ENCODE results near the gene CDKL1.
"Not testable (repeated sequence)": the region's sequence is repeated elsewhere in the genome, so short reads cannot be mapped to it uniquely, and the experiment has no call there.

Gene CDKL1

GRCh38 chr14:50383618-50384225 is 13.0 kb downstream of the CDKL1 start:
- no peak for DNase-seq

GRCh38 chr14:50381823-50382287 is 14.8 kb downstream of the CDKL1 start:
- no peak for DNase-seq

- no peak for DNase-seq
Observed at GRCh38 chr14:50381008-50381407, 15.7 kb downstream of the CDKL1 start.

- DNase-seq, result no peak
Observed at GRCh38 chr14:50380455-50380854, 16.2 kb downstream of the CDKL1 start.

- no peak for DNase-seq
Observed at GRCh38 chr14:50379563-50379962, 17.1 kb downstream of the CDKL1 start.

- no peak for DNase-seq
Observed at GRCh38 chr14:50377550-50378085, 19.1 kb downstream of the CDKL1 start.

GRCh38 chr14:50375760-50376159 is 20.9 kb downstream of the CDKL1 start:
- DNase-seq, result no peak

GRCh38 chr14:50373959-50374358 is 22.7 kb downstream of the CDKL1 start:
- DNase-seq, result no peak

GRCh38 chr14:50371546-50371945 is 25.1 kb downstream of the CDKL1 start:
- DNase-seq, result no peak

- DNase-seq, result no peak
Observed at GRCh38 chr14:50366589-50366988, 30.1 kb downstream of the CDKL1 start.

- DNase-seq, result no peak
Observed at GRCh38 chr14:50366115-50366514, 30.6 kb downstream of the CDKL1 start.

- not testable (repeated sequence) for DNase-seq
Observed at GRCh38 chr14:50365572-50365971, 31.1 kb downstream of the CDKL1 start.

- DNase-seq, result no peak
Observed at GRCh38 chr14:50364792-50365191, 31.9 kb downstream of the CDKL1 start.

- peak; percentile 18 for DNase-seq
Observed at GRCh38 chr14:50363714-50364111, 33.0 kb downstream of the CDKL1 start.

- peak; percentile 4 for DNase-seq
Observed at GRCh38 chr14:50362764-50363713, 33.6 kb downstream of the CDKL1 start.

- not testable (repeated sequence) for DNase-seq
Observed at GRCh38 chr14:50361473-50362403, 34.9 kb downstream of the CDKL1 start.

GRCh38 chr14:50360851-50361250 is 35.8 kb downstream of the CDKL1 start:
- DNase-seq, result no peak

GRCh38 chr14:50360093-50360492 is 36.6 kb downstream of the CDKL1 start:
- no peak for DNase-seq

- no peak for DNase-seq
Observed at GRCh38 chr14:50359631-50360030, 37.0 kb downstream of the CDKL1 start.

- no peak for DNase-seq
Observed at GRCh38 chr14:50357753-50358395, 38.8 kb downstream of the CDKL1 start.

- no peak for DNase-seq
Observed at GRCh38 chr14:50357124-50357523, 39.6 kb downstream of the CDKL1 start.

GRCh38 chr14:50356283-50356682 is 40.4 kb downstream of the CDKL1 start:
- not testable (repeated sequence) for DNase-seq

Data from activated CD4-positive, alpha-beta T cell treated with anti-CD3 and anti-CD28 coated beads, Interleukin-2, amount 50 U/mL, for 1 hour (primary cell).